Peyer's patch (tissue), 4 donors: Measurements from ENCODE around the gene MIEF2.

Source experiments
- CTCF ChIP-seq, 6 experiments: fragments of 450-650 bp in 4 of 6; fragments of 200-600 bp in 2 of 6; sonication (generic) in 1 of 6; IDR thresholded peaks; one replicate each; pipeline ENCODE4 v1.5.1; 2017 to 2019; ENCODE audit warnings: antibody characterized with exemption in 6 of 6, mild to moderate bottlenecking in 3 of 6, moderate library complexity in 1 of 6
- POLR2A ChIP-seq, 2 donors: fragments of 450-650 bp; IDR thresholded peaks; one replicate each; pipeline ENCODE4 v1.5.1; 2017; ENCODE audit warnings: antibody characterized with exemption in 2 of 2, mild to moderate bottlenecking in 2 of 2, moderate library complexity in 2 of 2

GRCh38 chr17:18270046-18270931, 9.8 kb downstream of the MIEF2 start:
- TF ChIP-seq CTCF (IDR thresholded peaks at IDR 0.05) = no peak
- TF ChIP-seq POLR2A (IDR thresholded peaks at IDR 0.05) = no peak
